ENCODE measurements around the gene PLEKHH1. TPM values are rescaled to one million over a fixed set of nuclear protein-coding genes. Genes with fewer than 3 reads are reported as not detected.

The PLEKHH1 gene
- total RNA-seq, 1 donor from 2014 or later: 25.3 TPM

- TF ChIP-seq CTCF (conservative IDR thresholded peaks at IDR 0.05): no peak
- Mint-ChIP-seq H3K36me3 (peaks cover under 1% of the 10 kb centered on the region), H3K4me1 (ENCODE audit: unreplicated experiment) (no peaks in the 10 kb centered on the region), H3K27ac (no peak overlapping the region), H3K27me3 (no peaks in the 10 kb centered on the region), H3K4me3 (no peak overlapping the region), H3K9me3 (no peaks in the 10 kb centered on the region)
- DNase-seq (ENCODE audit: extremely low spot score, unreplicated experiment): no peak
Measured at GRCh38 chr14:67638642-67639041, 105.6 kb downstream of the PLEKHH1 start.

Other genes with a start within 250 kb of the PLEKHH1 start
- gene ATP6V1D, start 173.5 kb upstream of the PLEKHH1 start, total RNA-seq (ENCODE audit: low replicate concordance): 52.8 and 60.1 TPM in 2 replicates
- 88.1 and 99.1 TPM in 2 replicates for gene EIF2S1, start 173.0 kb upstream of the PLEKHH1 start, total RNA-seq (ENCODE audit: low replicate concordance)
- 1.2 TPM in 1 of 2 replicates, not detected in the other for gene PLEK2, start 121.1 kb upstream of the PLEKHH1 start, total RNA-seq (ENCODE audit: low replicate concordance)
- gene TMEM229B, start 44.6 kb upstream of the PLEKHH1 start, total RNA-seq (ENCODE audit: low replicate concordance): 2.1 and 2.7 TPM in 2 replicates
- 19.0 and 20.3 TPM in 2 replicates for gene PIGH, start 67.0 kb downstream of the PLEKHH1 start, total RNA-seq (ENCODE audit: low replicate concordance)
- 11.5 and 18.2 TPM in 2 replicates for gene ARG2, start 86.6 kb downstream of the PLEKHH1 start, total RNA-seq (ENCODE audit: low replicate concordance)
- 92.0 and 93.3 TPM in 2 replicates for gene VTI1B, start 141.3 kb downstream of the PLEKHH1 start, total RNA-seq (ENCODE audit: low replicate concordance)
- gene RDH11, start 162.5 kb downstream of the PLEKHH1 start, total RNA-seq (ENCODE audit: low replicate concordance): 63.8 and 66.5 TPM in 2 replicates
- gene RDH12, start 168.6 kb downstream of the PLEKHH1 start, total RNA-seq (ENCODE audit: low replicate concordance): 2.6 and 3.3 TPM in 2 replicates